GM15510 (cell line): ENCODE data around the gene HOXC12.

Source experiments
- POLR2A ChIP-seq: IDR thresholded peaks from 3 replicates; pipeline ENCODE4 v1.6.1; 2011; ENCODE audit warnings: borderline replicate concordance; ENCODE audit not compliant: insufficient read length; ENCODE audit errors: extremely low read depth

The HOXC12 gene

GRCh38 chr12:53972722-53973235 is 18.1 kb downstream of the HOXC12 start, which contains the start of gene HOXC11:
TSS of gene HOXC11 (plus strand) at chr12:53973126. CDS start at chr12:53973242, 116 bp downstream.
- TF ChIP-seq POLR2A = no peak

GRCh38 chr12:53973236-53974042 is 18.7 kb downstream of the HOXC12 start:
- no peak for TF ChIP-seq POLR2A

GRCh38 chr12:53974084-53975063 is 19.7 kb downstream of the HOXC12 start, which contains the start of gene HOTAIR:
TSS of gene HOTAIR (minus strand) at chr12:53974954.
- TF ChIP-seq POLR2A = no peak

GRCh38 chr12:53975064-53975471 is 20.4 kb downstream of the HOXC12 start:
- TF ChIP-seq POLR2A = no peak

GRCh38 chr12:53975479-53976152 is 20.9 kb downstream of the HOXC12 start:
- no peak for TF ChIP-seq POLR2A

- TF ChIP-seq POLR2A = no peak
Measured at GRCh38 chr12:53976172-53976822, 21.6 kb downstream of the HOXC12 start.

GRCh38 chr12:53976823-53977595 is 22.3 kb downstream of the HOXC12 start:
- no peak for TF ChIP-seq POLR2A

- no peak for TF ChIP-seq POLR2A
Measured at GRCh38 chr12:53977596-53978445, 23.1 kb downstream of the HOXC12 start.

- no peak for TF ChIP-seq POLR2A
Measured at GRCh38 chr12:53978477-53979356, 24.0 kb downstream of the HOXC12 start.

- no peak for TF ChIP-seq POLR2A
Measured at GRCh38 chr12:53980104-53980801, 25.6 kb downstream of the HOXC12 start.
